Sigmoid colon (tissue), 7 donors: ENCODE results near the gene SCMH1. TPM values are rescaled to one million over a fixed set of nuclear protein-coding genes. Genes with fewer than 3 reads are reported as not detected.

Experiments used
- DNase-seq: peaks from one replicate; pipeline ENCODE4 v3.0.0-alpha.2; 2019
- H3K27ac ChIP-seq, 4 donors: fragments of 200-600 bp; sonication (generic); one replicate each; pipeline ENCODE4 v1.5.1; 2016 to 2019; ENCODE audit warnings: mild to moderate bottlenecking in 1 of 4
- H3K27me3 ChIP-seq, 3 donors: fragments of 200-600 bp; sonication (generic); one replicate each; pipeline ENCODE4 v1.5.1; 2019; ENCODE audit warnings: mild to moderate bottlenecking in 1 of 3
- H3K36me3 ChIP-seq, 4 donors: fragments of 200-600 bp; sonication (generic); one replicate each; pipeline ENCODE4 v1.5.1; 2016 to 2019
- H3K4me1 ChIP-seq, 4 donors: fragments of 200-600 bp; sonication (generic); one replicate each; pipeline ENCODE4 v1.5.1; 2017 to 2019
- H3K4me3 ChIP-seq, 4 donors: fragments of 200-600 bp; sonication (generic); one replicate each; pipeline ENCODE4 v1.5.1; 2017 to 2019; ENCODE audit warnings: mild to moderate bottlenecking in 2 of 4, moderate library complexity in 1 of 4
- H3K9me3 ChIP-seq, 4 donors: fragments of 200-600 bp in 3 of 4; sonication (generic) in 3 of 4; one replicate each; pipeline versions ENCODE4 v1.5.1 to v1.6.1; 2013 to 2019
- CTCF ChIP-seq, 4 experiments: fragments of 450-650 bp in 3 of 4; fragments of 200-600 bp in 1 of 4; IDR thresholded peaks; one replicate each; pipeline ENCODE4 v1.5.1; 2016 to 2019; ENCODE audit warnings: antibody characterized with exemption in 4 of 4, mild to moderate bottlenecking in 3 of 4, moderate library complexity in 2 of 4
- EP300 ChIP-seq, 4 donors: sonication (generic); formaldehyde crosslinking; IDR thresholded peaks; one replicate each; pipeline ENCODE4 v1.6.1; 2017; ENCODE audit warnings: antibody characterized with exemption in 4 of 4
- POLR2A ChIP-seq, 2 donors: fragments of 450-650 bp; IDR thresholded peaks; one replicate each; pipeline ENCODE4 v1.6.1; 2016; ENCODE audit warnings: antibody characterized with exemption in 2 of 2, mild to moderate bottlenecking in 2 of 2, moderate library complexity in 2 of 2
- POLR2AphosphoS5 ChIP-seq, 4 donors: sonication (generic); formaldehyde crosslinking; IDR thresholded peaks; one replicate each; pipeline ENCODE4 v1.6.1; 2017; ENCODE audit warnings: antibody characterized with exemption in 4 of 4
- WGBS, 2 donors: extraction: QIAGEN DNeasy Blood & Tissue Kit; methylation state at CpG; one replicate each; pipeline ENCODE4 v1.1.7; 2013; 5-methylcytosine and 5-hydroxymethylcytosine counted together
- intact Hi-C: fragments of 100-400 bp; cut with DNase I; formaldehyde crosslinking; loops from one replicate; pipeline ENCODE4 v1.15.1; 2023
- polyA plus RNA-seq, 3 donors: library from polyadenylated mRNA; stranded (reverse); fragments of 200-250 nt; gene quantifications; one replicate each; pipeline ENCODE4 v1.2.3, GENCODE V29; 2013
- total RNA-seq, 4 donors: library from RNA; depleted of rRNA; stranded (reverse); fragments of >200 nt; gene quantifications; one replicate each; pipeline ENCODE4 v1.1.0, GENCODE V29; 2016
- donor health status: healthy with polysubstance abuse.
- donor health status: Bipolar disorder and iron deficiency.
- donor health status: healthy.

The SCMH1 gene
- total and polyA plus RNA-seq, 7 donors, result 10.2 to 95.8 (median 52.4) TPM

DNA sequence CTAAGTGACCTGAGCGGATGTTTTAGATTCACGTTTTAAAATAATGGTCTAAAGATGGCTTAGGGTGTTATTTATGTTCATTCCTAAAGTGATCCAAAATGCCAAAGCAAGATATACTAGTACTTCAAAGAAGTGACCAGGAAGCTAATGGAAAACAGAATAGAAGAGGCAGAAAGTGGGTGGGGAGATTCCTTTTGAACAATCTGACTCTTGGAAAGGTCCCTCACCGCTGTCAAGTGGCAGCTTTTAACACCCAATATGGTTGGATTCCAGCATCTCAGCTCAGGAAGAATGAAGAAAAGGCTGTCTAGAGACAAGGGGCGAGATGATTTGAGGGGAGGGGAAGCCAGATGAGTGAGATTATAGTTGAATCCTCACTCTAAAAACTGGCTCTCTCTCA, 90.3 kb downstream of the SCMH1 start:
- H3K27me3 ChIP-seq, result no peaks in the 10 kb centered on the region
- peaks cover 0 to 46% (median 38%) of the 10 kb centered on the region in 4 donors for H3K4me1 ChIP-seq
- H3K4me3 ChIP-seq, result no peak overlapping the region
- H3K9me3 ChIP-seq, result no peaks in the 10 kb centered on the region
- no peak for DNase-seq
- intact Hi-C loops, result loop anchor here (5.0 kb wide), 2 partner anchors 45 to 90 kb away; partner anchors contain the start of gene SCMH1
- no peak for TF ChIP-seq POLR2A (IDR thresholded peaks at IDR 0.05)
- no peak for TF ChIP-seq CTCF (IDR thresholded peaks at IDR 0.05)
- no peak for TF ChIP-seq POLR2AphosphoS5 (IDR thresholded peaks at IDR 0.05)
- TF ChIP-seq EP300 (IDR thresholded peaks at IDR 0.05), result no peak
- peak overlapping the region; percentile 71 to 86 (median 74) for H3K27ac ChIP-seq
- 92 to 93% methylated on average over 4 of the region's 4 CpGs for WGBS, 2 donors
- peaks cover 0 to 13% (median 0%) of the 10 kb centered on the region in 4 donors for H3K36me3 ChIP-seq

- H3K27me3 ChIP-seq, result no peaks in the 10 kb centered on the region
- peaks cover 0 to 37% (median 33%) of the 10 kb centered on the region in 4 donors for H3K4me1 ChIP-seq
- no peaks in the 10 kb centered on the region for H3K9me3 ChIP-seq
- H3K27ac ChIP-seq, result no peak overlapping the region
- intact Hi-C loops, result no loop called here
- no peak overlapping the region for H3K4me3 ChIP-seq
- no peak for DNase-seq
- no peak for TF ChIP-seq CTCF (IDR thresholded peaks at IDR 0.05)
- TF ChIP-seq POLR2A (IDR thresholded peaks at IDR 0.05), result no peak
- no peak for TF ChIP-seq EP300 (IDR thresholded peaks at IDR 0.05)
- no peak for TF ChIP-seq POLR2AphosphoS5 (IDR thresholded peaks at IDR 0.05)
- peaks cover 0 to 25% (median 0%) of the 10 kb centered on the region in 4 donors for H3K36me3 ChIP-seq
- 23 to 55% methylated on average over 2 of the region's 2 CpGs for WGBS, 2 donors
Observed at GRCh38 chr1:41149570-41149969, 92.5 kb downstream of the SCMH1 start.

- DNase-seq, result no peak
- H3K9me3 ChIP-seq, result peaks cover 0 to 3% (median 0%) of the 10 kb centered on the region in 4 donors
- H3K4me3 ChIP-seq, result no peak overlapping the region
- peaks cover 0 to 50% (median 5%) of the 10 kb centered on the region in 4 donors for H3K36me3 ChIP-seq
- 98% methylated on average over 1 of the region's 1 CpG for WGBS, 2 donors
- intact Hi-C loops, result no loop called here
- TF ChIP-seq EP300 (IDR thresholded peaks at IDR 0.05), result no peak
- TF ChIP-seq POLR2AphosphoS5 (IDR thresholded peaks at IDR 0.05), result no peak
- no peak for TF ChIP-seq POLR2A (IDR thresholded peaks at IDR 0.05)
- no peak for TF ChIP-seq CTCF (IDR thresholded peaks at IDR 0.05)
- no peaks in the 10 kb centered on the region for H3K27me3 ChIP-seq
- H3K27ac ChIP-seq, result no peak overlapping the region
- H3K4me1 ChIP-seq, result no peaks in the 10 kb centered on the region
Observed at GRCh38 chr1:41144285-41144684, 97.8 kb downstream of the SCMH1 start.

- Histone ChIP-seq H3K27me3 (no peaks in the 10 kb centered on the region), H3K9me3 (peaks cover 0 to 3% (median 0%) of the 10 kb centered on the region in 4 donors), H3K4me1 (no peaks in the 10 kb centered on the region), H3K36me3 (peaks cover 0 to 53% (median 5%) of the 10 kb centered on the region in 4 donors), H3K4me3 (no peak overlapping the region), H3K27ac (no peak overlapping the region)
- no peak for TF ChIP-seq POLR2AphosphoS5 (IDR thresholded peaks at IDR 0.05)
- no peak for TF ChIP-seq POLR2A (IDR thresholded peaks at IDR 0.05)
- no peak for TF ChIP-seq CTCF (IDR thresholded peaks at IDR 0.05)
- TF ChIP-seq EP300 (IDR thresholded peaks at IDR 0.05), result no peak
- WGBS, 2 donors, result 94 to 98% methylated on average over 1 of the region's 1 CpG
- DNase-seq, result no peak
- intact Hi-C loops, result no loop called here
Observed at GRCh38 chr1:41138549-41138948, 103.6 kb downstream of the SCMH1 start.
